NCI-H526 (cell line): ENCODE data around the gene TK1.

Experiments
- DNase-seq, 2 experiments: peaks; one replicate each; lab custom pipeline; 2025; lab: John Stamatoyannopoulos, UW

The TK1 gene

GRCh38 chr17:78133971-78134898, 52.6 kb downstream of the TK1 start:
- peak; percentile 86 to 94 for DNase-seq

- DNase-seq, result no peak
Observed at GRCh38 chr17:78133179-78133951, 53.5 kb downstream of the TK1 start.

- no peak for DNase-seq
Observed at GRCh38 chr17:78132767-78133178, 54.1 kb downstream of the TK1 start.

- DNase-seq, result peak in 1 of 2 experiments; percentile 59
Observed at GRCh38 chr17:78132084-78132676, 54.7 kb downstream of the TK1 start.

GRCh38 chr17:78131172-78132083, 55.4 kb downstream of the TK1 start:
- peak in 1 of 2 experiments; percentile 45 for DNase-seq

GRCh38 chr17:78130437-78131101, 56.3 kb downstream of the TK1 start, which contains the start of gene TMC8:
Gene TMC8, plus strand, starts transcription at chr17:78130771. Its CDS starts 818 bp downstream, at chr17:78131589.
- DNase-seq, result no peak

- no peak for DNase-seq
Observed at GRCh38 chr17:78130090-78130436, 56.8 kb downstream of the TK1 start.

- DNase-seq, result no peak
Observed at GRCh38 chr17:78129351-78130089, 57.3 kb downstream of the TK1 start.

GRCh38 chr17:78128551-78129350, 58.1 kb downstream of the TK1 start, which contains the start of gene TMC6:
Gene TMC6, minus strand, starts transcription at chr17:78128755. Its CDS starts 1,923 bp downstream, at chr17:78126832.
- peak in 1 of 2 experiments; percentile 86 for DNase-seq

GRCh38 chr17:78127888-78128550, 58.8 kb downstream of the TK1 start:
- DNase-seq, result peak in 1 of 2 experiments; percentile 71

- peak in 1 of 2 experiments; percentile 43 for DNase-seq
Observed at GRCh38 chr17:78127239-78127887, 59.5 kb downstream of the TK1 start.

- DNase-seq, result no peak
Observed at GRCh38 chr17:78126895-78127238, 60.0 kb downstream of the TK1 start.

GRCh38 chr17:78125976-78126894, 60.6 kb downstream of the TK1 start:
- no peak for DNase-seq

- DNase-seq, result peak in 1 of 2 experiments; percentile 21
Observed at GRCh38 chr17:78125138-78125913, 61.5 kb downstream of the TK1 start.

- no peak for DNase-seq
Observed at GRCh38 chr17:78124836-78125137, 62.1 kb downstream of the TK1 start.
